Activated T-helper 9 cell treated with anti-CD3 and anti-CD28 coated beads, Interleukin-2, amount 50 U/mL, for 16 hours (primary cell): ENCODE data around the gene GPC6.

ENCODE experiments used
- DNase-seq: peaks from one replicate; pipeline ENCODE4 v3.0.0-alpha.2; 2020; ENCODE audit warnings: low read depth

Gene GPC6

GRCh38 chr13:94212196-94212595 is 985.6 kb downstream of the GPC6 start:
- no peak for DNase-seq

- no peak for DNase-seq
Observed at GRCh38 chr13:94214121-94214520, 987.5 kb downstream of the GPC6 start.

- DNase-seq, result no peak
Observed at GRCh38 chr13:94214975-94215374, 988.4 kb downstream of the GPC6 start.

GRCh38 chr13:94216476-94216875 is 989.9 kb downstream of the GPC6 start:
- no peak for DNase-seq

- DNase-seq, result no peak
Observed at GRCh38 chr13:94217370-94217769, 990.8 kb downstream of the GPC6 start.

- DNase-seq, result no peak
Observed at GRCh38 chr13:94218537-94218936, 991.9 kb downstream of the GPC6 start.

- no peak for DNase-seq
Observed at GRCh38 chr13:94218951-94219350, 992.3 kb downstream of the GPC6 start.

GRCh38 chr13:94224670-94225069 is 998.1 kb downstream of the GPC6 start:
- no peak for DNase-seq

GRCh38 chr13:94227255-94227879 is 1000.8 kb downstream of the GPC6 start:
- no peak for DNase-seq

GRCh38 chr13:94228763-94229162 is 1002.2 kb downstream of the GPC6 start:
- DNase-seq, result no peak

GRCh38 chr13:94232161-94232950 is 1005.7 kb downstream of the GPC6 start:
- no peak for DNase-seq

- no peak for DNase-seq
Observed at GRCh38 chr13:94232956-94233355, 1006.3 kb downstream of the GPC6 start.

- DNase-seq, result no peak
Observed at GRCh38 chr13:94233401-94233800, 1006.8 kb downstream of the GPC6 start.

GRCh38 chr13:94233837-94234236 is 1007.2 kb downstream of the GPC6 start:
- DNase-seq, result no peak

GRCh38 chr13:94234738-94235137 is 1008.1 kb downstream of the GPC6 start:
- DNase-seq, result no peak

- DNase-seq, result no peak
Observed at GRCh38 chr13:94236132-94236531, 1009.5 kb downstream of the GPC6 start.

- no peak for DNase-seq
Observed at GRCh38 chr13:94236872-94237271, 1010.3 kb downstream of the GPC6 start.

- DNase-seq, result no peak
Observed at GRCh38 chr13:94239135-94239534, 1012.5 kb downstream of the GPC6 start.

GRCh38 chr13:94242554-94242953 is 1015.9 kb downstream of the GPC6 start:
- DNase-seq, result no peak

GRCh38 chr13:94243551-94243950 is 1016.9 kb downstream of the GPC6 start:
- DNase-seq, result no peak

- DNase-seq, result no peak
Observed at GRCh38 chr13:94246495-94246894, 1019.9 kb downstream of the GPC6 start.

GRCh38 chr13:94247890-94248289 is 1021.3 kb downstream of the GPC6 start:
- no peak for DNase-seq

- no peak for DNase-seq
Observed at GRCh38 chr13:94248454-94249228, 1022.0 kb downstream of the GPC6 start.
